Measurements from ENCODE around the gene TFF2. TPM values are rescaled to one million over a fixed set of nuclear protein-coding genes. Genes with fewer than 3 reads are reported as not detected.

Gene TFF2
- not detected in 2 replicates for total RNA-seq (2014; rRNA removed; shearing (Covaris generic))
- polyA plus RNA-seq (2014; cell fraction: nucleus; rRNA removed), result not detected in 2 replicates

DNA sequence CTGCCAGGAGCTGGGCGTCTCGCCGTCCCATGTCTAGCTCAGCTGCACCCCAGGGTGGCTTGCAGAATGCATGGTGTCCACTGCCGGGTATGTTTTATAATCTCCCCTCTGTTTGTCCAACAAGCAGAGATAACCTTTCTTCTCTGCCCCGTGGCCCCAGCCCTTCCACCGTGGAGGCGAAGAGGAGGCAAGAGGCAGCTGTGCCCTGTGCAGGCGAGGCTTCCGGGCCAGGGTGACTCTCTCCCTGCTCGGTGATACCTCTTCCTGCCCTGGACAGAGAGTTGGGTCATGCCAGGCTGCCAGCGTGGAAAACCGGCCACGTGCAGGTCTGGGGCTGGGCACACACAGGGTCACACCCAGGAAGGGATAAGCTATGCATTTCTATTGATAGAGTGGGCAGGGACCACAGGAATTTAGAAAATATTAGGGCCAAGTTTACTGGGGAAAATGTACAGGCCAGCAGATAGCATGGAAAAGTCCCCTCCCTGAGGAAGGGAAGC lies at the start of gene TFF2:
Gene TFF2 (minus strand): TSS at position 68 of the 500 bp plus-strand sequence. CDS start 37 bp downstream, at position 31.
- DNase-seq (ENCODE audit: extremely low read depth, low read depth), result no peak

DNA sequence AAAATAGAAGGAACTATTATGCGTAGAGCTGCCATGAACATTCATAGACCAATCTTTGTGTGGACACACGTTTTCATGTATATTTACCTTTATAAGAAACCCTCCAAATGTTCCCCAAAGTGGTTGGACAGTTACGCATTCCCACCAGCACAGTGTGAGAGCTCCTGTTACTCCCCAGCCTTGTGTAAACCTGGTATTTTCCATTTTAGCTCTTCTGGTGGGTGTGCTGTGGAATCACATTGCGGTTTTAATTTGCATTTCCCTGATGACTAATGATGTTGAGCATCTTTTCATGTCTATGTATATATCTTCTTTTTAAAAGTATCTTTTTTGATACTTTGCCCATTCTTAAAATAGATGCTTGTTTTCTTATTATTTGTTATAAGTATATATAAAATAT lies 49.7 kb upstream of the TFF2 start:
- DNase-seq (ENCODE audit: extremely low read depth, low read depth), result no peak

GRCh38 chr21:42398436-42399028 lies 47.7 kb upstream of the TFF2 start:
- DNase-seq (ENCODE audit: extremely low read depth, low read depth), result no peak

- no peak for DNase-seq (ENCODE audit: extremely low read depth, low read depth)
Observed at GRCh38 chr21:42397746-42398394, 47.1 kb upstream of the TFF2 start.

- DNase-seq (ENCODE audit: extremely low read depth, low read depth), result no peak
Observed at GRCh38 chr21:42396799-42397745, 46.3 kb upstream of the TFF2 start.

GRCh38 chr21:42395905-42396651 lies 45.3 kb upstream of the TFF2 start, which contains the start of gene TMPRSS3:
TMPRSS3 (minus strand) TSS chr21:42396052; CDS start chr21:42395417, 635 bp downstream.
- DNase-seq (ENCODE audit: extremely low read depth, low read depth), result peak; percentile 7

DNA sequence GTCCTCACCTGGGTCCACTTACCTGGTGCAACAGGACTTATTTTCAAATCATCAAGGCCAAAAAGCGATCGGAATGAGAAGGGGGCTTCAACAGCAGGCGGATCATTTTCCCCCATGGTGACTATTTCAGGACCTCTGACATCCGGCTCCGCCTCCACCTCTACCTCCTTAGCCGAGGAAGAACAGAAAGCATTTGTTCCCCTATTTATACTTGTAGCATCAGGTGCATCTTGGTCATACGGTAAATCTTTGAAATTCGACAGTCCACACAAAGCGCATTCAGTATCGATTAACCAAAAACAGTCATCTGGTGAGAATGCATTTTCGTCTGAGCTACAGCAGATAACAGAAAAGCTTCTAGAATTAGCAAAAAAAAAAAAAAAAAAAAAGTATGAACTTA lies 44.5 kb upstream of the TFF2 start:
- no peak for DNase-seq (ENCODE audit: extremely low read depth, low read depth)

DNA sequence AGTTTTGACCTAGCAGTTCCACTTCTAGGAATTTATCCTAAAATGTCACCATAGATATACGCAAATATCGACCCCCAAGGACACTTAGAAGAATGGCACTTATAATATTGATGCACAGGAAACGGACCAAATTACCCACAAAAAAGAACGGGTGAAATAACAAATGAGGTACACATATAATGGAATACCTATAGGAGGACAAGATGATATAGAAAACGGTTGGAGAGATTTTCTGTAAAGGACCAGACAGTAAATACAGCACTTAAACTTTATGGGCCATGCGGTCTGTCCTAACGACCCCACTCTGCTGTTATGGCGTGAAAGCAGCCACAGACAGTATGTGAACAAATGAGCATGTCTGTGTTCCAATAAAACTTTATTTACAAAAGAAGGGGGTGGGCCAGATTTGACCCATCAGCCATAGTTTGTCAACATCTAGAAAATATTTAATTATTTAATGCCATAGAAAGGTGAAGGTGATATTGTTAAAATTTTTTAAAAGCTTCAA lies 42.7 kb upstream of the TFF2 start:
- no peak for DNase-seq (ENCODE audit: extremely low read depth, low read depth)

DNA sequence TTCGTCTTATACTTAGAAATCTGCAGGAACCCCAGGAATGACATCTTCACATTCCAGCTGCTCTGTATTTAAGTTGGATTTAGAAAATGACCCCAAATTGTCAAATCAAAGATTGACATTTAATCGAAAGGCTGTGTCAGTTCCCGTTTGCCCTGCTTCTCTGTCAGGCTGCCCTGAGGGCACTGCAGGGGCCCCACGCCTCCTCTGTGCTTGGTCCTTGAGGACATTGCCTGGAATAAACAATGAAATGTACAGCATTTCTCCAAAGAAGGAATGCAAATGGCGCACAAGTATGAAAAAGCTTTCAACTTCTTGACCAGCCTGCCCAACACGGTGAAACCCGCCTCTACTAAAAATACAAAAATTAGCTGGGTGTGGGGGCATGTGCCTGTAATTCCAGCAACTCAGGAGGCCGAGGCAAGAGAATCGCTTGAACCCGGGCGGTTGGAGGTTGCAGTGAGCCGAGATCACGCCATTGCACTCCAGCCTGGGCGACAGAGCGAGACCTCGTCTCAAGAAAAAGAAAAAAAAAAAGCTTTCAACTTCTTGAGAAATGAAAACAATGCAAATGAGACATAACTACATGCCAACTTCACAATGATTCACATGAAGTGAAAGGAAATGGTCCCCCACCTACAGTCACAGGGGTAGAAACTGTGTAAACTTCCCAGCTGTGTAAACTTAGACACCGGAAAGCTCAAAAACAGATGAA lies 42.1 kb upstream of the TFF2 start:
- no peak for DNase-seq (ENCODE audit: extremely low read depth, low read depth)

DNA sequence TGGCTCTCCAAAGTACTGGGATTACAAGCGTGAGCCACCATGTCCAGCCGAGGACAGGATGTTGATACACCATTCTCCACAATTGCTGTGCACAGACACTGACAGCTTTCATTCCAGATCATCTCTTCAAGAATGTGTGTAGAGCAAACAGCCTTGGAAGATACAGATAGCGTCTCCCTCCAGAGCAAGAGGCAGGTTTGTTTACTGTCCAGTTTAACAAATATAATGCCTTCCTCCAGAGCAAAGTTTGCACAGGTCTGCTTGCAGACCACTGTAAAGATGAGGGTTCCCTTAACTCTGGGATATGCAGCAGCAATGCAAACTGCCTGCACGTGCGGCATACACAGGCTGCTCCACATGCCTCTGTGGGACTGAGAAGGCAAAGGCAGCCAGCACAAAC lies 40.5 kb upstream of the TFF2 start:
- no peak for DNase-seq (ENCODE audit: extremely low read depth, low read depth)

DNA sequence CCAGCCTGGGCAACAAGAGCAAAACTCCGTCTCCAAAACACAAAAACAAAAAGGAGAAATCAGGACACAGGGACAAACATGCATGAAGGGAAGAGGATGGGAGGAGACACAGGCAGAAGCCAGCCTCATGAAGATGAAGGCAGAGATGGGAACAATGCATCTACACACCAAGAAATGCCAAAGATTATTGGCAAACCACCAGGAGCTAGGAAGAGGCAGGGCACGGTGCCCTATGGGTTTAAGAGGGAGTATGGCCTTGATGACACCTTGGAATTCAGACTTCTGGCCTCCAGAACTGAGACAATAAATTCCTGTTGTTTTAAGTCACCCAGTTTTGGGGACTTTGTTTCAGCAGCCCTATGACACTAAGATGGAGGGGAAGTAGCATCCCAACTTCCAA lies 39.9 kb upstream of the TFF2 start:
- no peak for DNase-seq (ENCODE audit: extremely low read depth, low read depth)

- DNase-seq (ENCODE audit: extremely low read depth, low read depth), result no peak
Observed at GRCh38 chr21:42390193-42390592, 39.4 kb upstream of the TFF2 start.

- DNase-seq (ENCODE audit: extremely low read depth, low read depth), result no peak
Observed at GRCh38 chr21:42389449-42389835, 38.6 kb upstream of the TFF2 start.

- DNase-seq (ENCODE audit: extremely low read depth, low read depth), result no peak
Observed at GRCh38 chr21:42388740-42389448, 38.1 kb upstream of the TFF2 start.

DNA sequence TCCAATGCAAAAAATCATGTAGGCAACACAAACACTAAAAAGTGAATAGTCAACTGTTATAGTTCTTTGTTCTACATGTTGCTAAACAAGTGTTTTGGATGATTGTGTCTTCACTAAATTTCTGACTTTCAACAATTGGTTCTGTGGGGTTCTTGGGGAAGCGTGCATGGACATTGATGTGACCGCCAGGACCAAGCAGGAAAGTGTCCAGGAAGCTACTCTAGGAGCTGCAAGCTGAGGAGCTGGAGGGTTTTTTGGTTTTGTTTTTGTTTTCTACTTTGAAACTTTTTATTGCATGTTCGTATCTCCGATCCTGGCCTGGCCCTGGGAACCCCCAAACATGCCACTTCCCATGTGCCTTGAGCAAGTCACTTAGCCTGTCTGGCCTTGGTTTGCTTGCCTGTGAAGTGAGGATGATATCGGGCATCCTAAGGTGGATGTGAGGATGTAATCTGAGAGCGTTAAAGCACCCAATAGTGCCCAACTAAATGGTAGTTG lies 37.1 kb upstream of the TFF2 start:
- no peak for DNase-seq (ENCODE audit: extremely low read depth, low read depth)

DNA sequence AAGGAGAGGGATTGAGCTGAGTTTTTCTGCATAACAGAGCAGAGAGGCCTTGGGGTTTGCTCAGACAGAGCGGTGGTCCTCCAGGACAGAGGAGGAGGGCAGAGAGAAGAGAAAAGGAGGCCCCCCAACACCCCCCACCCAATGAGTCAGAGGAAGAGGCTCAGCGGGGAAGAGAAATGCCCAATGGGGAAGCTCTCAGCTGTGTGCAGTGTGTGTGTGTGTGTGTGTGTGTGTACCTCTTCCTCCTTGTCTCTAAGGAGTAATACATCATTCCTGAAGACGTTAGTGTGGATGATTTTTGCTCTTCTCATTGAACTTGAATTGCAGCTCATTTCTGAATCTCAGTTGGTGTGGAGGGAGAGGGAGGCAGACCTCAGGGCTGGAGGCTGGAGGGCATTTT lies 36.4 kb upstream of the TFF2 start:
- no peak for DNase-seq (ENCODE audit: extremely low read depth, low read depth)

- no peak for DNase-seq (ENCODE audit: extremely low read depth, low read depth)
Observed at GRCh38 chr21:42386034-42386591, 35.3 kb upstream of the TFF2 start.

- DNase-seq (ENCODE audit: extremely low read depth, low read depth), result no peak
Observed at GRCh38 chr21:42385619-42386018, 34.8 kb upstream of the TFF2 start.
